Activated effector memory CD4-positive, alpha-beta T cell treated with anti-CD3 and anti-CD28 coated beads, Interleukin-2, amount 50 U/mL, for 16 hours (primary cell): Measurements from ENCODE around the gene JHY.
"Not testable (repeated sequence)": the region's sequence is repeated elsewhere in the genome, so short reads cannot be mapped to it uniquely, and the experiment has no call there.

Experiments used
- DNase-seq: peaks from one replicate; pipeline ENCODE4 v3.0.0-alpha.2; 2020

Gene JHY

DNA sequence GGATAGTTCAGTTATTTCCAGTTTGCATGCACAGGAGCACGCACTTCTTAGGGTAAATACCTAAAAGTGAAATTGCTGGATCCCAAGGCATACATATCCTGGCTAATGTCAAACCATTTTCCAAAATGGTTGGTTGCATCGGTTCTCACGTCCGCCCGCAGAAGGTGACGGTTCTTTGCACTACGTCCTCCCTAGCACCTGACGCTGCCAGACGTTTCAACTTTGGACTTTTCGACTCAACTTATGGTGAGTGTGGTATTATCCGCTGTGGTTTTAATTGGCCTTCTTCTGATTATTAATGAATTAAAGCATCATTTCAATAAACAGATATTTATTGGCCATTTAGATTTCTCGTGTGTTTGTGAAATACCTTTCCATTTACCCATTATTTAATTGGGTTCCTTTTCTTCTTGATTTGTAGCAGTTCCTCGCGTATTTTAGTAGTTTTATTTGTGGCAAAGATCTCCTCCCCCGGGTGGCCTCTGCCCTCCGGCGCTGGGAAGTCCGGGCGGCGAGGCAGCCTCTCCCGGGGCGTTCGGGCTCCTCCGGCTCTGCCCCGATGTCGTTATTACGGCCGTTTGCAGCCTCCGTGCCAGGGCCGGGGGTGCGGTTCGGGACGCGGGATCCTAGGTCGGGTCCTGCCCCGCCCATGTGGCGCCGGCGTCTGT lies at the start of gene JHY:
Gene JHY (plus strand): TSS at position 571 of the 668 bp plus-strand sequence. CDS start 3,091 bp downstream, outside the sequence.
- no peak for DNase-seq

DNA sequence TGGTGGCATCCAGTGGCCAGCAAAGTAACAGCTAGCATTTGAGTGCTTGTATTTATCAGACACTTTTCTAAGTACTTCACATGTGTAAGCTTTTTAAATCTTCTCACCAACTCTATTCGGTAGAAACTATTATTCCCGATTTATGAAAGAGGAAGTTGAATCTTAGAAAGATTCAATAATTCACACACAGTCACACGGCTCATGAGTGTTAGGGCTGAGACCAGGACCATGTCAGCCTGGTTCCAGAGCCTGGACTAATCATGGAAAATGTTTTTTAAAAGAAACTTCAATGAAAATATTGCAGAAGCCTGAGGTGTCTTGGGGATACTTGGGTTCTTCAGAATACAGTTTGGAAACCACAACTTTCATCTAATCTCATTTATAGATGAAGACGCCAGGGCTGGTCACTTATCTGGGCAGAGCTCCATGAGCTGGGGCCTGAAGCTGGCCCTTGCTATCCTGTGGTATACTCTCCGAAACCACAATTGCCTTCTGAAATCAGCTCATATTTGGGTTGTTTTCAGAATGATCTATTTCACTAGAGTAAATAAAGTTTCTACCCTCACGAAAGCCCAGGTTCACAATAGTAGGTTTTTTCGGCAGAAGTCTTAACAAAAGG lies 48.6 kb upstream of the JHY start:
- no peak for DNase-seq

DNA sequence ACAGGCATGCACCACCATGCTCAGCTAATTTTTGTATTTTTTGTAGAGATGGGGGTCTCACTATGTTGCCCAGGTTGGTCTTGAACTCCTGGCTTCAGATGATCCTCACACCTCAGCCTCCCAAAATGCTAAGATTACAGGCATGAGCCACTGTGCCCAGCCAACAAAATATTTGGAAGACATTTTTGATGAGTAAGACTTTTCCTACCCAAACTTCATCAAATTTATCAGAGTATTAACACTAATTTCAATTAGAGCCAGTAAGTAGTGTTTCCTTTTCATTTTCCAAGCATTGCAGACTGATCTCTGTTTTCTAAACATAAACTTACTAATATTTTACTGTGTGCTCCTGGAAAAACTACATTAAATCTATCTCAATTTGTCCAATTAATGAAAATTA lies 45.6 kb upstream of the JHY start:
- no peak for DNase-seq

DNA sequence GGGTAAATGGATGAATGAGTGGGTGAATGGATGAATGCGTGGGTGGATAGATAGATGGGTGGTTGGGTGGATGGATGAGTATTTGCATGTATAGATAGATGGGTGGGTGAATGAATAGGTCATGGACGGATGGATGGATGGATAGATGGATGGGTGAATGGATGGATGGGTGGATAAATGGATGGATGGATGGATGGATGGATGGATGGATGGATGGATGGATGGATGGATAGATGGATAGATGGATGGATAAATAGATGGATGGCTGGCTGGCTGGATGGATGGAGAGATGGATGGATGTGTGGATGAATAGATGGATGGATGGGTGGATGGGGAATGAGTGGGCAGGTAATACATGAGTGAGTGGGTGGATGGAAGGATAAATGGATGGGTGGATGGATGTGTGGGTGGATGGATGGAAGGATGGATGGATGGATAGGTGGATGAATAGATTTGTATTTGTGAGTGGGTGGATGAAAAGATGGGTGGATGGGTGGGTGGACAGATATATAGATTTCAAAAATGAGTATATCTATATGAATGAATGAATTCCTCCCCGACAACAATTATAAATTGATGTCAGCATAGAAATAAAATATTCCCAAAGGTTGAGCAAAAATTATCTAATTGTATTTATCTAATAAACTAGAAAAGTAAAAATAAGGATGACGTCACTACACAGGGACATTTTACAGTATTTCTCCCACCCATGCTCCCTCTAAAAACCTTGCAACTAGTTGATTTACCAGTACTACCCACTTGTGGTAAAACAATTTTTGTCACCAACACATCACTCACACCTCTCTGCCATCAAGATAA lies 44.8 kb upstream of the JHY start:
- DNase-seq = no peak

DNA sequence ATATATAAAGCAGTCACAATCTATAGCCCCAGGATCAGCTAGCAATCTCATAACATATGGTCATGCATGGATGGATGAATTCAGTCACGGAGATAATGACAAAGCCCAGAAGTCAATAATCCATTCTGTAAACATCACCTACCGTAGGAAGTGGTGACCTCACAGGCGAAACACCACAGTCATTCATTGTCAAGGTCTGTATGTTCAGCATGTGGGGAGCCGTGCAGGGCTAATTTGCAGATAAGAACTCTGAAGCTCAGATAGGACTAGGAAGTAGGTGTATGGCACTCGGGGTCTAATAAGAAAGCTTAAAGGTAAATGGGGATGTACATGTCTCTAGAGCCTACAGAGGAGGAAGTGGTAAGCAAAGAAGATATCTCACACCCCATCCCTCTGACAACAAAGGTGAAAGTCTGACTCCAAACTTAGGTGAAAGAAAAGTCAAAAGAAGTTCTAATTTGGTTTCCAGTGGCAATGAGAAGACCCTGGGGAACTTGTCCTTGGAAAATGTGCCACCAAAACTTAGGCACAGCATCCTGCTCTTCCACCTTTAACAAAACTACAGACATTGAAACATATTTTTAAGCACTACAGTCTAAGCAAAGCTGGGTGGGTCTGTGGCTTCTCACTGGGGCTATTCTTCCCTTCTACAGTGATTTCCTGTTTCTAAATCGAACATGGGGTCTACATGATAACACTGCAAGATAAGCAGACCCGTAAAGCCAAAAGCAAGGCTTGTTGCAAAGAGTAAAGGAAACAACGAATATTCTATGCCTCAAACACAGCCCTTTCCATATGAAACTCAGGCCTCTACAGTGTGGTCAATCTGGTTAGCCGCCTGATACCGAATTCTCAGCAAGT lies 39.0 kb upstream of the JHY start:
- peak; percentile 65 for DNase-seq

DNA sequence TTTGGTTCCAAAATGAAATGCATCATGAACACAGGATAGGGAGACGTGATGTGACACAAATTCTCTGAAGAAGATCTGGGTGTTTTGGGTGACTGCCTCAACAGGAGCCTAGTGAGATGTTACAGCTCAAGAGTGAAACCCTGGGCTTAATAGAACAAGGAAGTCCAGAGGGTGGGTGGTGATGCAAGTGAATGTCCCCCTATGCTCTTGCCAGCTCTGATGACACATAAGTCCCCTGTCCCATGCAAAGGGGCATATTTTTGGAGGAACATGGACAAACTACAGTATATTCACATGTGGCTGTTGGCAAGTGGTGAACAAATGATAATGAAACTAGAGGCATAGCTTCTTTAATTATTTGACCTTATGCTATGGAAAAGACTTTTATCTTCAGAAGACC lies 35.1 kb upstream of the JHY start:
- no peak for DNase-seq

DNA sequence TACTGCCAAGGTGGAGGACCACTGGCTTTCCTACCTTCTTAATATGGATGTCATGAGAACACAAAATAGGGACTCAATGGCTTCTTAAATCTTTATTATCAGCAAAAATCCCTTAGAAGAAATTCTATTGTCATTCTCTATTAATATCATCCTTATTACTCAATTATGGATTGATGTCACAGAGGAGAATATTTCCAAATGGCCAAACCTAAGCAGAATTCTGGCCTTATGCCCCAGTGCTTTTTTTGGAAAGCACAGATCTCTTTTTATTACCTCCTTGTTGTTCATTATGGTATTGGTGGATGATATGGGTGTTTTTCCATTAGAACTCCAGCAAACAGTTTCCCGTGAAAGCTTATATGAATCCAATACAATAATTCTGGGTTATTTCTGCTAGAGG lies 34.4 kb upstream of the JHY start:
- DNase-seq = no peak

DNA sequence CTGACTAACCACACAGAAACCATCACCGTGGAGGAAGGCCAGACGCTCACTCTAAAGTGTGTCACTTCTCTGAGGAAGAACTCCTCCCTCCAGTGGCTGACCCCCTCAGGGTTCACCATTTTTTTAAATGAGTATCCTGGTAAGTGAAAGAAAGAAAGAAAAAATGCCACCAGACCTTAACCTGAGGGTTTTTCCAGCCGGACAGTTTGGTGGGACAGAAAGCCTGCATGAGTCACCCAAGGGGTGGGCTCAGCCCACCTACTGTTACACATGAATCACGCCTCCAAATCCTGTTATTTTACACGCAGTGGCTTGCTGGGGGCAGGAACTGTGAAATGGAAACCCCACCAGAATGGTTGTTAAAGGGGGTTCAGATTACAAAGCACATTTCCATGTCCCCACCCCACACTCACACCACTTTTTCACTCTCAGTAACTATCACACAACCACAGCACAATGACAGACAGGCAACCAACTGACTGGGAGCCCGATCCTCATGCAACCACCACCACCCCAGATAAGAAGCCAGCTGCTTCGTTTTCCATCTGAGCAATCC lies 32.4 kb upstream of the JHY start:
- peak; percentile 67 for DNase-seq

DNA sequence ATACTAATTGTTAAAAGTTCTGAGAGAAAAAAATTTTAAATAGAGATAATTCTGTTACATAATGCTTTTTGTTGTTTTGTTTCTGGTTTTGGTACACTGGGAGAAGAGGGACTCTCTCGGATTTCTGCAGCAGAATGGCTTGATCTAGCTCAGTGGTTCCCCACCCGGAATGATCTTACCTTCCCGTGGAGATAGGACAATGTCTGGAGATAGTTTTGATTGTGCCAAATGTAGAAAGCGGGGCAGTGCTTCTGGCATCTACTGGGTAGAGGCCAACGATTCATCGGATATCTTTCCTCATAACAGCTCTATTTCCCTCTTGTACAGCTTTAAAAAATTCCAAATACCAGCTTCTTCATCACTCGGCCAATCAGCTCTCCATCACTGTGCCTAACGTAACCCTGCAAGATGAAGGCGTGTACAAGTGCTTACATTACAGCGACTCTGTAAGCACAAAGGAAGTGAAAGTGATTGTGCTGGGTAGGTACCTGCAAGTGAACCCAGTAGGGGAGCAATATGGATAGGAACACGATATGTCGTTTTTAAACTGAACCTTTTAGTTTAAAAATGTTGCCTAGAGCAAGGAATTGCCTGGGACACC lies 31.1 kb upstream of the JHY start:
- no peak for DNase-seq

DNA sequence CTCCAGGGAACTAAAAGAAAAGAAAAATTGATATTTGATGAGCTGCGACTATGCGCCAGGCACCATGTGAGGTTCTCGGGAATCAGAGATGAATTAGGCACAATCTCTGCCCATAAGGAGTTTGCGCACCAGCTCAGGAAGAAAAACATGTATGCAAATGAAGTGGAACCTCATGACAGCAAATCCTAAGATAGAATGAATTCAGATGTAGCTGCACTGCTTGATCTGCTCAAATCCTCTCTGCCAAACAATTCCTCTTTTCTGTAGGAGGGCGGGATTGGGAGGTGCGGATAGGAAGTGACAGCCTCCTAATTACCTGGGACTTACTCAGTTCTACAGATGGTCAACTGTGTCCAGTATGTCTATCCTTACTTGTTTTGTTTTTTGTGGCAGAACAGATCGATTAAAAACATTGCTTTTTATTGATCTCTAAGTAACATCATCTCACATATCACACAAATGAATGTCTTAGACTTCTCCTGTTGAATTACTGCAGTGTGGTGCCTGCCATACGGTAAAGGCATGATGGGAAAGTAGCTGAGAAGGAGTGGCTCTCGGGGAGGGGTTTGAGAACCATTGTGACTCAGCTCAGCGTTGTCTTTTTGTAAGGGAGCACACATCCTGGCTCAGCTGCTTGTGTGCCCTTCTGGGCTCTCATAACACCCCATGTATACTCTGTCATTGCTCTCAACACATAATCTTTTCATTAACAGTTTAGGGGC lies 30.3 kb upstream of the JHY start:
- no peak for DNase-seq

DNA sequence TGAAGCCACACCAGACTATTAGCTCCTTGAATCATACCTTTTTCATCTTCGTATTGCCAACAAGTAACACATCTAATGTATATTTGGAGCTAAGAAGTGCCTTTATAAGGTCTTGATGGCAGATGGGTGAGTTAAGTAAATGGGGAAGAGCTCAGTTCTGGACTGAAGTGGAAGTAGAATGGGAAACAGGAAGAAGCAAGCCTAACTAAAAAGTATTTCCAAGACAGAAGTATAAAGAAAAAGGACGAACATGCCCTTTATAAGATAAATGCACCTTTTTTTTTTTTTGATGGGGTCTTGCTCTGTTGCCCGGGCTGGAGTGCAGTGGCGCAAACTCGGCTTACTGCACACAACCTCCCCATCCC lies 29.8 kb upstream of the JHY start:
- DNase-seq = no peak

DNA sequence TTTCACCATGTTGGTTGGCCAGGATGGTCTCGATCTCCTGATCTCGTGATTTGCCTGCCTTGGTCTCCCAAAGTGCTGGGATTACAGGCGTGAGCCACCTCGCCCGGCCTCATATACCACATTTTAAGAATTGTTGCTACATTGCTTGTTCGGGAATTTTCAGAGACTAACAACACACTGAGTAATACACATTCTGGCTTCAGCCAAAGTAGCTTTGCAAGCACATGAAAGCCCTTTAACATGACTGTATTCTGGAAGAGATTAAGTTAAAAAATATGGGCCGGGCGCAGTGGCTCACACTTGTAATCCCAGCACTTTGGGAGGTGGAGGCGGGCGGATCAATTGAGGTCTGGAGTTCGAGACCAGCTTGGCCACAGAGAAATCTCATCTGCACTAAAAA lies 29.3 kb upstream of the JHY start:
- no peak for DNase-seq

DNA sequence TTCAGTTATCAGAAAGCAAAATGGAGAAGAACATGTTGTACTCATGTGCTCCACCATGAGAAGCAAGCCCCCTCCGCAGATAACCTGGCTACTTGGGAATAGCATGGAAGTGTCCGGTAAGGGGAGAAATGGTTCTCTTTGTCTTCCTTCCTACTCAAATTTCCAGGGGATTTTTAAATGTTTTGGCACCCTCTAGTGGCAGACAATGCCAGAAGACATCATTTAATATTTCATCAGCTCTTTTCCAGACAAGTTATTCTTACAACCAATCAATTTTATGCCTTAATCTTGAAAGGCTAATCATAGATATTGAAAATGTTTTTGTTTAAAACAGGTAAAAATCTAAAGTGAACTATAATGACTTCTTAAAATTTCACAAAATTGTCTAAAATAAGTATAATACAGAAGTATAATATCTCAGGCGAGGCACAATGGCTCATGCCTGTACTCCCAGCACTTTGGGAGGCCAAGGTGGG lies 28.6 kb upstream of the JHY start:
- DNase-seq = no peak

DNA sequence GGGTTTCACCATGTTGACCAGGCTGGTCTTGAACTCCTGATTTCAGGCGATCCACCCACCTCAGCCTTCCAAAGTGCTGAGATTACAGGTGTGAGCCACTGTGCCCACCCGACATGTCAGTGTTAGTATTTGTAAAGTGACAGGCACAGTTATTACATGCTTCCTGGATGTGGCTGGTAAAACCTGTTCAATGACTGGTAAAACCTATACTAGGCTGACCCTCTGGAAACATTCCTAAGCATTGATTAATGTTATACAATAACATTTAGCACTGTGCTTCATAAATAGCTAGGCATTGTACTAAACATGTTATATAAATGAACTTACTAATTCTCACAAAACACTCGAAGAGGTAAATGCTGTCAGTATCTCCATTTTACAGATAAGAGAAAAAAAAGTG lies 20.9 kb upstream of the JHY start:
- no peak for DNase-seq

DNA sequence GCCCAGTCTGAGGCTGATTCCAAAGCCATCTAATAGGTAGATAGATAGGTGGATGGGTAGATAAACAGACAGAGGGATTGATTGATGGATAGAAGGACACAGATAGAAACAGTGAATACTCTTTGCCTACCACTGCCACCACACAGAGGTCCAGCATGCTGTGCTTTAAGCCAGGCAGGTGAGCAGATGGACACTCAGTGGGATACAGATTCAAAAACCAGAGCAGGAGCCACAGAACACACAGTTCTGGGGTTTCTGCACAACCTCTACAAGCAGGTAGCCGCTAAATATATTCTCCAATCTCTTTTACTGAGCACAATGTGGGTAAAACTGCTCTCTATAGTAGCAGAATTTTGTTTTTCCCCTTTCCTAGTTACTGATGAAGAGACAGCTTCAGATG lies 20.5 kb upstream of the JHY start:
- DNase-seq = no peak

DNA sequence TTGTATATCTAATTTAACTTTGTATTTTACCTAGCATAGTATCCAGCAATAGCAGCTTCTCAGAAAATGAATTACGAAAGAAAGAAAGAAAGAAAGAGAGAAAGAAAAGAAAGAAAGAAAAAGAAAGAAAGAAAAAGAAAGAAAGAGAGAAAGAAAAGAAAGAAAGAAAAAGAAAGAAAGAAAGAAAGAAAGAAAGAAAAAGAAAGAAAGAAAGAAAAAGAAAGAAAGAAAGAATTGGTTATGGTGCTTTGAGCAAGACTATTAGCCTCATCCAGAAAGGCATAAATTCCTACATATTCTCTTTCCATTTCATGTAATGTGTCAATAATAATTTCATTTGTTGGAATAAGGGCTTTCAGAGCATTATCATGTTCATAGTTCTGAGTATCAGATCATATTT lies 19.4 kb upstream of the JHY start:
- not testable (repeated sequence) for DNase-seq

DNA sequence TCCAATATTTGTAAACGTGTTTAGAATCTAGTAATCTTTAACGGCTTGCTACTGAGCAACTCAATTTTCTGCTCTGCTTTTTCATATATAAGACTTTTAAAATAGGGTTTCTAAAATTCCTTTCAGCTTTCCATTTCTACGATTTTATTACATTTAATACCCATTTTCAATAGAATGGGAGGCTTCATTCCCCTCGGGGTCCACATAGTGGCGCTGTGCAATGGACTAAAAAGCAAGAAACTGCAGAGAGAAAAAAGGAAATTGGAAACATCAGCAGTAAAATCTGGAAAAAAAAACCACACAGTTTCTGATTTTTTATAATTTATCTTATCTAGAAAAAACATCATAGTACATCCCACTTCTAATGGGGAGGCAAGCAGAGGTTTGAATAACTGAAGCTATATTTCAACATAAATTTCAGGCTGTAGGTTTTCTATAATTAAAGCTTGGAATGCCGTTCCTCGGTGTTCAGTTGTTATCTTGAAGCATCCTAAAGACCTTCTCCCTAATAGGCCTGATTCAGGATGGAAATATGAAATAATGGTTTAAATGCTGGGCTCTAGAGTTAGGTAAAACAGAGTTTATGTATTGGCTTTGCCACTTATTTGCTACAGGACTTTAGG lies 18.7 kb upstream of the JHY start:
- DNase-seq = peak; percentile 75

DNA sequence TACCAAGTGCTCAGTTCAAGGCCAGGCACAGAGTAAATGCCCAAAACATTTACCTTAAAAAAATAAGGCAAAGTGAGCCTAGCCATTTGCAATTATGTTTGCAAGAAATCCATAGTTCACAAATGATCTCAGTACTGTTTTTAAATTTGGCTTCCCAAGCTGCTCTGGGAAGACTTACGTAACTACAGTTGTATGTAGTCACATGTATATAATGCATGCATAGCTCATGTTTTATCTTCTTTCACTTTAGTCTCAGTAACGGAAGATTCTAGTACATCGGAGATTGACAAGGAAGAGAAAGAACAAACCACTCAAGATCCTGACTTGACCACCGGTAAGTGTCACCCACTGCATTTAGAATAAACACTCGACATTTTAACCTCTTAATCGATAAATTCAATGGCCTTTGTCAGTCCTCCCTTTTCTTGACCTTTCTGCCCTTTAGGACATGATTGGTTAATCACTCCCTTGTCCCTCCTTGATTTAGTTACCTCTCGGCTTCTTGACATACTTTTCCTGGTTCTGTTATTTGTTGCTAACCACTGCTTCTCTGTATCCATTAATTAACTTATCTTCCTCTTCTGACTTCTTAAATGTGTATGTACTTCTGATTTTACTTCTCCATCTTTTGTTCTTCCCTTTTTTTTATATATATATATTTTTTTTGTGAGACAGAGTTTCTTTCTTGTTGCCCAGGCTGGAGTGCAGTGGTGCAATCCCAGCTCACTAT lies 18.0 kb upstream of the JHY start:
- no peak for DNase-seq

DNA sequence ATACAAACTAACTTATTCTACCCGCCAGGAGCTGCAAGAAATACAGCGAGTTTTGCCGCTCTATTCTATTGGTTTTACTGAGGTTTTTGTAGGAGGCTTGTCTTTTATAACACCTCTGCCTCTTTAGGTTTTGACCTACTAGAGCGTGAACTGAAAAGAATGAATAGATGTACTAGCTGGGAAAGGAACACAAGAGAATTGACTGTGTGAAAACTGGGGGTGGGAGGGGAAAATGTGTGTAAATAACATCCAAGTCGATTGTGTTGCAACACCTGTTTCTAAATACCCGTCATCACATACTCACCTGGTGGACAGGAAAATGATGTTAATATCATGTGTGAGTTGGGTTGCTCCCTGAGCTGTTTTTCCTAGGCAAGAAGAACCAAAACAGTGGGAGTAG lies 12.9 kb upstream of the JHY start:
- no peak for DNase-seq

DNA sequence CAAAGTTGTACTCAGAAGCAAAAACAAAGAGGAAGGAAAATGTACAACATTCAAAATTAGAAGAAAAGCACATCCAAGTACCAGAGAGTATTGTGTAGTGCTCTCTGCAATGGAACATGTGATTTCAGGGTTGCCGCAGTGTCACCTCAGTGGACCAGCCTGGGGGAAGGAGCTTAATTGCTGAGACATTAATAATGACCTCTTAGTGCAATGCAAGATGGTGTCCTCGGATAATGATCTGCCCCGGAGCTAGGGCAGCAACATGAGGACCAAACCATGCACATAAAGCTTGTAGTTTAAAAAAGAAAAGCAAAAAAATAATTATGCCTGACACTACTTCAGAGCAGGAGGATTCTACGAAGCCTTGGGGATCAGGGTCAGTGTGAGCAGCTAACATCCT lies 11.3 kb upstream of the JHY start:
- no peak for DNase-seq
